KMS-11 (cell line): ENCODE measurements around the gene EPN3.

ENCODE experiments used
- H2AFZ ChIP-seq: fragments of 200-600 bp; sonication (generic); 2 replicates; pipeline ENCODE4 v1.6.1; 2016; ENCODE audit warnings: antibody characterized with exemption, mixed run types, low read depth
- H3K27ac ChIP-seq: fragments of 200-600 bp; sonication (generic); 2 replicates; pipeline ENCODE4 v1.6.1; 2016; ENCODE audit warnings: mild to moderate bottlenecking, mixed run types
- H3K27me3 ChIP-seq: fragments of 200-600 bp; sonication (generic); 2 replicates; pipeline ENCODE4 v1.6.1; 2017; ENCODE audit warnings: mild to moderate bottlenecking, low read depth, mixed run types, moderate library complexity; ENCODE audit not compliant: insufficient read depth
- H3K36me3 ChIP-seq: fragments of 200-600 bp; sonication (generic); 2 replicates; pipeline ENCODE4 v1.6.1; 2017; ENCODE audit warnings: mild to moderate bottlenecking, mixed run types; ENCODE audit not compliant: insufficient read depth
- H3K4me1 ChIP-seq: fragments of 200-600 bp; sonication (generic); 2 replicates; pipeline ENCODE4 v1.6.1; 2016; ENCODE audit warnings: mild to moderate bottlenecking, low read depth, mixed run types; ENCODE audit not compliant: poor library complexity, severe bottlenecking
- H3K4me2 ChIP-seq: fragments of 200-600 bp; sonication (generic); 2 replicates; pipeline ENCODE4 v1.7.0; 2016; ENCODE audit warnings: mild to moderate bottlenecking, mixed run types
- H3K4me3 ChIP-seq: fragments of 200-600 bp; sonication (generic); IDR thresholded peaks from 2 replicates; pipeline ENCODE4 v1.6.1; 2017; ENCODE audit warnings: low read depth, low read length, mixed read lengths; ENCODE audit not compliant: insufficient read depth
- H3K79me2 ChIP-seq: fragments of 200-600 bp; sonication (generic); 2 replicates; pipeline ENCODE4 v1.6.1; 2016; ENCODE audit warnings: low read depth, mixed run types; ENCODE audit not compliant: insufficient read depth
- H3K9ac ChIP-seq: fragments of 200-600 bp; sonication (generic); 2 replicates; pipeline ENCODE4 v1.6.1; 2016; ENCODE audit warnings: mild to moderate bottlenecking, mixed run types
- H4K20me1 ChIP-seq: fragments of 200-600 bp; sonication (generic); 2 replicates; pipeline ENCODE4 v1.6.1; 2016; ENCODE audit warnings: mild to moderate bottlenecking, mixed run types; ENCODE audit not compliant: insufficient read depth
- TF ChIP-seq, protein P1 (sequence below): fragments of 200-600 bp; sonication (generic); conservative IDR thresholded peaks from 2 replicates; pipeline ENCODE4 v1.6.1; 2017; ENCODE audit warnings: low read depth, mild to moderate bottlenecking, antibody characterized with exemption, low read length, moderate library complexity, mixed read lengths

The EPN3 gene

GRCh38 chr17:50506298-50506697 is 26.2 kb upstream of the EPN3 start:
- no peaks in the 10 kb centered on the region for H4K20me1 ChIP-seq
- TF ChIP-seq, protein P1, sequence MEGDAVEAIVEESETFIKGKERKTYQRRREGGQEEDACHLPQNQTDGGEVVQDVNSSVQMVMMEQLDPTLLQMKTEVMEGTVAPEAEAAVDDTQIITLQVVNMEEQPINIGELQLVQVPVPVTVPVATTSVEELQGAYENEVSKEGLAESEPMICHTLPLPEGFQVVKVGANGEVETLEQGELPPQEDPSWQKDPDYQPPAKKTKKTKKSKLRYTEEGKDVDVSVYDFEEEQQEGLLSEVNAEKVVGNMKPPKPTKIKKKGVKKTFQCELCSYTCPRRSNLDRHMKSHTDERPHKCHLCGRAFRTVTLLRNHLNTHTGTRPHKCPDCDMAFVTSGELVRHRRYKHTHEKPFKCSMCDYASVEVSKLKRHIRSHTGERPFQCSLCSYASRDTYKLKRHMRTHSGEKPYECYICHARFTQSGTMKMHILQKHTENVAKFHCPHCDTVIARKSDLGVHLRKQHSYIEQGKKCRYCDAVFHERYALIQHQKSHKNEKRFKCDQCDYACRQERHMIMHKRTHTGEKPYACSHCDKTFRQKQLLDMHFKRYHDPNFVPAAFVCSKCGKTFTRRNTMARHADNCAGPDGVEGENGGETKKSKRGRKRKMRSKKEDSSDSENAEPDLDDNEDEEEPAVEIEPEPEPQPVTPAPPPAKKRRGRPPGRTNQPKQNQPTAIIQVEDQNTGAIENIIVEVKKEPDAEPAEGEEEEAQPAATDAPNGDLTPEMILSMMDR: no peak
- H2AFZ ChIP-seq: no peak overlapping the region
- H3K4me1 ChIP-seq: no peaks in the 10 kb centered on the region
- no peak overlapping the region for H3K4me3 ChIP-seq
- no peaks in the 10 kb centered on the region for H3K27me3 ChIP-seq
- no peak overlapping the region for H3K27ac ChIP-seq
- H3K79me2 ChIP-seq: no peaks in the 10 kb centered on the region
- H3K36me3 ChIP-seq: no peaks in the 10 kb centered on the region
- no peak overlapping the region for H3K4me2 ChIP-seq
- no peak overlapping the region for H3K9ac ChIP-seq

DNA sequence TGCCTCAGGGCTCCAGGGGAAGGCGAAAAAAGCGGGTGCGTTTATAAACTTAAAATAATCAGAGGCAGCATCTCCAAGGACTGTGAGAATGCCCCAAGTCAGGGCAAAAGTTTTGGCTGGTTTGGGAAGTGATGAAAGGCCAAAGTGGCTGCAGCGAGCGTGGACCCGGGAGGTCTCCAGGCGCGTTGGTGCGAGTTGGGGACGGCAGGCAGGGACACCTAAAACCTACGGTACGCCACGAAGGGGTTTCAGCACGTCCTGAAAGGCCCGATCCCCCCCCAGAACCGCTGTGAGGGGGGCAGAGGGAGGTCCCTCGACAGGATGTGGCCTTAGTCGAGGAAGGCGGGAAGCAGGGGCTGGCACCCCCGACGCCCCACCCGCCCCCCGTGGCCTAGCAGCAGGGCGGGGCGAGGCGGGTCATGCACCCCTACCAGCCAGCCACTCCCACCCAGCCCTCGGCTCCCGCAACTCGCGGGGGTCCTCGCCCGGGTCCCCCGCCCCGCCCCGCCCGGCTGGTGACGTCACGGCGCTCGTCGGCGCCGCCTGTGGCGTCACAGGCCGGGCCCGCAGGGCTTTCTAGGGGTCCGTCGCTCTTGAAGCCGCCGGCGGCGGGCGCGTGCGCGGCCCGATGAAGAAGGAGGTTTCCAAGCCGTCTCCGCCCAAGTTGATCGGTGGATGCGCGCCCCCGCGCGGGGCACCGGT is 24.5 kb upstream of the EPN3 start, which contains the start of gene MYCBPAP:
Gene MYCBPAP (plus strand): TSS at position 569 of the 702 bp plus-strand sequence. CDS start 236 bp downstream, outside the sequence.
- no peak within 1 kb of the TSS for H3K4me2 ChIP-seq
- H2AFZ ChIP-seq: no peak within 1 kb of the TSS
- no peaks in the 10 kb centered on the region for H3K4me1 ChIP-seq
- H4K20me1 ChIP-seq: no peaks in the 10 kb centered on the region
- H3K36me3 ChIP-seq: no peaks in the 10 kb centered on the region
- H3K4me3 ChIP-seq: no peak within 1 kb of the TSS
- TF ChIP-seq, protein P1: no peak
- H3K27me3 ChIP-seq: no peaks in the 10 kb centered on the region
- H3K27ac ChIP-seq: no peak within 1 kb of the TSS
- H3K79me2 ChIP-seq: no peaks in the 10 kb centered on the region
- no peak within 1 kb of the TSS for H3K9ac ChIP-seq

GRCh38 chr17:50508573-50509460 is 23.7 kb upstream of the EPN3 start:
- H2AFZ ChIP-seq: no peak overlapping the region
- H3K27me3 ChIP-seq: no peaks in the 10 kb centered on the region
- H3K36me3 ChIP-seq: no peaks in the 10 kb centered on the region
- no peak overlapping the region for H3K4me3 ChIP-seq
- H3K4me1 ChIP-seq: no peaks in the 10 kb centered on the region
- no peak overlapping the region for H3K4me2 ChIP-seq
- H3K79me2 ChIP-seq: no peaks in the 10 kb centered on the region
- no peak overlapping the region for H3K9ac ChIP-seq
- no peak overlapping the region for H3K27ac ChIP-seq
- H4K20me1 ChIP-seq: no peaks in the 10 kb centered on the region
- TF ChIP-seq, protein P1: no peak

DNA sequence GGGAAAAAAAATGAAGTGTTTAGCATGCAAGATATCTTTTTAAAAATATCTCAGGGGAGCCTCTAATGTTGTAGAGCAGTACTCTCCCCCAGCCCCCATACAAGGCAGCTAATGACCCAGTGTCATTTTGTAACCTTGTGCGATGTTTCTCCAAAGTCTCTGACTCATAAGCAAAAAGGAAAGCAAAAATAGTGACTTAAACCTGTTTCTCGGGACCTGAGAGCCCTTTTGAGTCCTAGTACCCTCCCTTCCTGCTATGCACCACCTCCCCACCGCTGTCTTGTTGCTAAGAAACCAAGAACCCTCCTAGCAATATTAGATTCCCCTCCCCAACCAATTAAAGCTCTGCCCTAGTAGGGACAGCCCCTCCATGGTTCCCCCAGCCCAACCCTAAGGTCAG is 21.5 kb upstream of the EPN3 start:
- no peaks in the 10 kb centered on the region for H3K4me1 ChIP-seq
- no peak overlapping the region for H3K27ac ChIP-seq
- no peaks in the 10 kb centered on the region for H3K79me2 ChIP-seq
- TF ChIP-seq, protein P1: no peak
- no peak overlapping the region for H3K4me3 ChIP-seq
- H3K9ac ChIP-seq: no peak overlapping the region
- no peaks in the 10 kb centered on the region for H4K20me1 ChIP-seq
- no peak overlapping the region for H3K4me2 ChIP-seq
- no peaks in the 10 kb centered on the region for H3K27me3 ChIP-seq
- H3K36me3 ChIP-seq: no peaks in the 10 kb centered on the region
- no peak overlapping the region for H2AFZ ChIP-seq
